Activated T-cell treated with anti-CD3 and anti-CD28 coated beads, Interleukin-2, amount 50 U/mL, for 24 hours (primary cell): ENCODE data around the gene PRKAR1B.

Source experiments
- DNase-seq: peaks from one replicate; pipeline ENCODE4 v3.0.0-alpha.2; 2020
- H3K27ac Mint-ChIP-seq: 2 replicates; pipeline ENCODE4 v1.8.0; 2020; ENCODE audit warnings: mild to moderate bottlenecking, mixed read lengths
- H3K27me3 Mint-ChIP-seq: 2 replicates; pipeline ENCODE4 v1.8.0; 2020; ENCODE audit warnings: mixed read lengths
- H3K36me3 Mint-ChIP-seq: 2 replicates; pipeline ENCODE4 v1.8.0; 2020; ENCODE audit warnings: low read depth, mixed read lengths
- H3K4me1 Mint-ChIP-seq: 2 replicates; pipeline ENCODE4 v1.8.0; 2020; ENCODE audit warnings: low read depth, mixed read lengths
- H3K4me3 Mint-ChIP-seq: 2 replicates; pipeline ENCODE4 v1.8.0; 2020; ENCODE audit warnings: mild to moderate bottlenecking, moderate library complexity, mixed read lengths
- H3K9me3 Mint-ChIP-seq: 2 replicates; pipeline ENCODE4 v1.8.0; 2020; ENCODE audit warnings: mixed read lengths

PRKAR1B gene

GRCh38 chr7:685540-685939 is 41.5 kb downstream of the PRKAR1B start:
- H3K4me3 Mint-ChIP-seq: no peak overlapping the region
- H3K36me3 Mint-ChIP-seq: peaks cover 73% of the 10 kb centered on the region
- no peak for DNase-seq
- no peaks in the 10 kb centered on the region for H3K27me3 Mint-ChIP-seq
- no peaks in the 10 kb centered on the region for H3K4me1 Mint-ChIP-seq
- no peak overlapping the region for H3K27ac Mint-ChIP-seq
- peaks cover 20% of the 10 kb centered on the region for H3K9me3 Mint-ChIP-seq

DNA sequence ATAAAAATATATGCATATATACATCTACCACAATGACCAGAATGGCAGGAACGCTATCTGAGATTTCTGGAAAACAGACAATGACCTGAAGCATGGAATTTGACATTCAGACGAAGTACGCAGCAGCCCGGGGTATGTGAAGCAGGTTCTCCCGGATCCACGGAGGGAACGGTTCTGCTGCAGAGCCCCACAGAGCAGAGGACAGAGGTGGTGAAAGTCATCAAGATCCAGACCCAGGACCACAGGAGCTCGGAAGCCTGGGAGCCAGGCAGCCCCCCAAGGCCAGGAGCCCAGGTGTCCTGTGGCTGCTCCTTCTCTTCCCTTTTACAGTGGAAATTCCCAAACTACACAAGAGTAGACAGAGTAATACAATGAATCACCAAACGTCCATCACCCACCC is 42.7 kb downstream of the PRKAR1B start:
- no peak for DNase-seq
- Mint-ChIP-seq H3K4me1 (no peaks in the 10 kb centered on the region), H3K4me3 (no peak overlapping the region), H3K27ac (no peak overlapping the region), H3K27me3 (no peaks in the 10 kb centered on the region), H3K9me3 (peaks cover 20% of the 10 kb centered on the region), H3K36me3 (peaks cover 76% of the 10 kb centered on the region)

DNA sequence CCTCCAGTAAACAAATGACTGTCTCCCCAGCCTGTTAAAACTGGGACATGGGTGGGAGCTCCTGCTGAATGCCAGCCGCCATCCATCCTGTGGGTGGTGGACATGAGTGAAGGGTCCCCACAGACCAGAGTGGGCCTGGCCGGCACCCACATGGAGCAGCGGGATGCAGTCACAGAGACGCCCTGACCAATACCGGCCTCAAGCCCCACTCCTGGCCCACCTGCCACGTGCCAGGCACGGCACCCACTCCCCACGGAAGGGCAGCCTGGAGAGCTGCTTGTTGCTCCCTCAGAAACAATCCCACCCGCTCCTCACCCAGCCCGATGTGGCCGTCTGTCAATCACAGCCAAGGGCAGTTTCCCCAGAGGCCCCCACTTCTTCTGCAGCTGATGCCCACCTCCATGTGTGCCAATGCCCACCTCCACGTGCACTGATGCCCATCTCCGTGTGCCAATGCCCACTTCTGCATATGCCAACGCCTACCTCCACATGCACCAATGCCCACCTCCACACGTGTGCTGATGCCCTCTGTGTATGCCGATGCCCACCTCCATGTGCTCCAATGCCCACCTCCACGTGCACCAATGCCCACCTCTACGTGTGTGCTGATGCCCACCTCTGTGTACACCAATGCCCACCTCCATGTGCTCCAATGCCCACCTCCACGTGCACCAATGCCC is 43.4 kb downstream of the PRKAR1B start:
- Mint-ChIP-seq H3K36me3 (peaks cover 76% of the 10 kb centered on the region), H3K4me3 (no peak overlapping the region), H3K27me3 (no peaks in the 10 kb centered on the region), H3K27ac (no peak overlapping the region), H3K9me3 (peaks cover 18% of the 10 kb centered on the region), H3K4me1 (no peaks in the 10 kb centered on the region)
- no peak for DNase-seq

DNA sequence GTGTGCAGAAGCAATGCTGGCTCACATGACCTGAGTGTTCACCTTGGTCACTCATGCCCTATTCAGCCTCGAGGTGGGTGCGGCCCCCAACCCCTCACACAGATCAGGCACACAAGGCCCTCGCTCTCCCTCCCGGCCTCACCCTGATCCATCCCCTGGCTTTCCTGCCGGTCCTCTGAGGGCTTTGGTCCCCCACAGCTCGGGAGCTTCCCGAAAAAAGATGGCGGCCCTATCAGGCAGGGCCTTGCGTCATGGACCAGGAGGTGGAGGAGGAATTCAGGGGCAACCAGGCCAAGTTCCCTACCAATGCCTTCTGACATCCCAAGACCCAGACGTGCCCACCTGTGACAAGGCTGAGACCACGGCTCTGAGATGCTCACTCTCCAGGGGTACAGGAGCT is 44.3 kb downstream of the PRKAR1B start:
- Mint-ChIP-seq H3K4me1 (no peaks in the 10 kb centered on the region), H3K27ac (no peak overlapping the region), H3K27me3 (no peaks in the 10 kb centered on the region), H3K36me3 (peaks cover 78% of the 10 kb centered on the region), H3K4me3 (no peak overlapping the region), H3K9me3 (peaks cover 13% of the 10 kb centered on the region)
- DNase-seq: no peak

DNA sequence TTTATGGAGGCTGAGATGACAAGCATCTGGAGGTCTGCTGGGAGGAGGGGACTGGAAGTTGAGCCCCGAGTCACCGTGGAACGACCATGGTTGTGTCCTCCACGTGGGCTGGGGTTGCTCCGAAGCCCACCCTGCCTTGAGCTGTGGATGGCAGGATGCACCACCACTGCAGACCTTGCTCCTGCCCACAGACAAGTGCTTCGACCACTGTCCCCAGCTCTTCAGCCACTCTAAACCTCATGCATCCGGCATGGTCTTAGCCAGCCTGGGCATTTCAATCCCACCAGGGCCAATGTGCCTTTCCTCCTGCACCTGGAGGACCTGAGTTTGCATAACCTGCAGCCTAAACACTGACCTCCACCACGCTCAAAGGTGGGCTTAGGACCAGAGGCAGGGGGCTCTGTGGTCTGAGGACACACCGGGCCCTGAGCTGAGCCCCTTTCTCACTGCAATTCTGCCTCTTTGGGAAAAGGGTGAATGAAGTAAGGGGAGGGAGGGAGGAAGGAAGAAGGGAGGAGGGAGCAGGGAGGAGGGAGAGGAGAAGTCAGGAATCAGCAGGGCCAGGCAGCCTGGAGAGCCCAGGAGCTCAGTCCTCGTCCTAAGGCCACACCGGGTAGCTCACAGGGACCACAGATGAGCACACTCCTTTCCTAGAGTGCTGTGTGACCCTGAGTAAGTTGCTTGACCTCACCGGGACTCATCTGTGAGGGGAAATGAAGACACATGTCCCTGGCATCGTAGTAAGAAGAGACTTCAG is 45.4 kb downstream of the PRKAR1B start:
- H3K4me1 Mint-ChIP-seq: no peaks in the 10 kb centered on the region
- no peak overlapping the region for H3K4me3 Mint-ChIP-seq
- H3K27ac Mint-ChIP-seq: no peak overlapping the region
- H3K36me3 Mint-ChIP-seq: peaks cover 74% of the 10 kb centered on the region
- DNase-seq: no peak
- H3K9me3 Mint-ChIP-seq: peaks cover 7% of the 10 kb centered on the region
- H3K27me3 Mint-ChIP-seq: no peaks in the 10 kb centered on the region

- H3K9me3 Mint-ChIP-seq: peaks cover 4% of the 10 kb centered on the region
- no peak overlapping the region for H3K27ac Mint-ChIP-seq
- peaks cover 74% of the 10 kb centered on the region for H3K36me3 Mint-ChIP-seq
- H3K27me3 Mint-ChIP-seq: no peaks in the 10 kb centered on the region
- H3K4me1 Mint-ChIP-seq: no peaks in the 10 kb centered on the region
- H3K4me3 Mint-ChIP-seq: no peak overlapping the region
- no peak for DNase-seq
These were observed 46.5 kb downstream of the PRKAR1B start for GRCh38 chr7:680411-681127.

GRCh38 chr7:676972-677385 is 50.1 kb downstream of the PRKAR1B start:
- H3K9me3 Mint-ChIP-seq: peaks cover 6% of the 10 kb centered on the region
- peaks cover 78% of the 10 kb centered on the region for H3K36me3 Mint-ChIP-seq
- H3K27me3 Mint-ChIP-seq: no peaks in the 10 kb centered on the region
- no peak for DNase-seq
- H3K27ac Mint-ChIP-seq: no peak overlapping the region
- no peaks in the 10 kb centered on the region for H3K4me1 Mint-ChIP-seq
- no peak overlapping the region for H3K4me3 Mint-ChIP-seq

GRCh38 chr7:676246-676971 is 50.7 kb downstream of the PRKAR1B start:
- Mint-ChIP-seq H3K9me3 (peaks cover 6% of the 10 kb centered on the region), H3K36me3 (peaks cover 78% of the 10 kb centered on the region), H3K27me3 (no peaks in the 10 kb centered on the region), H3K27ac (no peak overlapping the region), H3K4me3 (no peak overlapping the region), H3K4me1 (no peaks in the 10 kb centered on the region)
- no peak for DNase-seq

DNA sequence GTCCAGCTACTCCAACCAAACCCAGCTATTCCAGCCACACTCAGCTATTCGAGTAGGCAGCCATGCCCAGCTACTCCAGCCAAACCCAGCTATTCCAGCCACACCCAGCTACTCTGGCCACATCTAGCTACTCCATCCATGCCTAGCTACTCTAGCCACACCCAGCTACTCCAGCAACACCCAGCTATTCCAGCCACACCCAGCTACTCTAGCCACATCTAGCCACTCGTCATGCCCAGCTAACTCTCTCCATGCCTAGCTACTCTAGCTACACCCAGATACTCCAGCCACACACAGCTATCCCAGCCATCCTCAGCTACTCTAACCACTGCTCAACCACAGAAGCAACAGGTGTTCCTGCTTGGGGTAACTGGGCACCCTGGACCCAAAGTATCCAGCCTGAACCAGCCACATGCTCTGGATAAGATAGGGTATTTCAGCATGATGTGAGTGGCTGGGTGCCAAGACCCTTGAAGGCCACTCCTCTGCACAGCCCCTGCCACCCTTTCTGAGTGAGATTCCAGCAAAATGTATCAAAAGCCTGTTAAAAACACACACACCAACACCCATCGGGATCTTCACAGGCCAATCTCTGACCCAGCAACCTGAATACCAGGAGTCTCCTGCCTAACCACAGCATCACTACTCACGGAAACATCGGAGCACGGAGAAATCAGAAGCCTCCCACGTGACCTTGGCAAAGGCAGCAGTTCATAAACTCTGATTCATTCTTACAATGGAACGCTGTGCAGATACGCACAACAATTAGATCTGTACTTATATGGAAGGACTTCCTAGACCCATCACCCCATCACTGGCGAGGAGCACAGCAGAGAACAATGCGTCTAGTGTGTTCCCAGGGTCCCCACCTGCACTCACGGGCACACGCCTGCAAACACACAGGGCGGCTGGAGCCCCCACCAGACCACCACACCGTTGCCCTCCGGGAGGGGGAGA is 52.3 kb downstream of the PRKAR1B start:
- no peak for DNase-seq
- no peaks in the 10 kb centered on the region for H3K27me3 Mint-ChIP-seq
- peaks cover 6% of the 10 kb centered on the region for H3K9me3 Mint-ChIP-seq
- no peak overlapping the region for H3K4me3 Mint-ChIP-seq
- H3K27ac Mint-ChIP-seq: no peak overlapping the region
- peaks cover 66% of the 10 kb centered on the region for H3K36me3 Mint-ChIP-seq
- no peaks in the 10 kb centered on the region for H3K4me1 Mint-ChIP-seq

GRCh38 chr7:673681-674453 is 53.2 kb downstream of the PRKAR1B start:
- Mint-ChIP-seq H3K27ac (no peak overlapping the region), H3K4me1 (peaks cover 2% of the 10 kb centered on the region), H3K36me3 (peaks cover 63% of the 10 kb centered on the region), H3K9me3 (peaks cover 10% of the 10 kb centered on the region), H3K27me3 (no peaks in the 10 kb centered on the region), H3K4me3 (no peak overlapping the region)
- no peak for DNase-seq

GRCh38 chr7:672891-673290 is 54.2 kb downstream of the PRKAR1B start:
- Mint-ChIP-seq H3K36me3 (peaks cover 58% of the 10 kb centered on the region), H3K4me1 (peaks cover 8% of the 10 kb centered on the region), H3K4me3 (no peak overlapping the region), H3K27me3 (no peaks in the 10 kb centered on the region), H3K9me3 (peaks cover 13% of the 10 kb centered on the region), H3K27ac (no peak overlapping the region)
- no peak for DNase-seq

DNA sequence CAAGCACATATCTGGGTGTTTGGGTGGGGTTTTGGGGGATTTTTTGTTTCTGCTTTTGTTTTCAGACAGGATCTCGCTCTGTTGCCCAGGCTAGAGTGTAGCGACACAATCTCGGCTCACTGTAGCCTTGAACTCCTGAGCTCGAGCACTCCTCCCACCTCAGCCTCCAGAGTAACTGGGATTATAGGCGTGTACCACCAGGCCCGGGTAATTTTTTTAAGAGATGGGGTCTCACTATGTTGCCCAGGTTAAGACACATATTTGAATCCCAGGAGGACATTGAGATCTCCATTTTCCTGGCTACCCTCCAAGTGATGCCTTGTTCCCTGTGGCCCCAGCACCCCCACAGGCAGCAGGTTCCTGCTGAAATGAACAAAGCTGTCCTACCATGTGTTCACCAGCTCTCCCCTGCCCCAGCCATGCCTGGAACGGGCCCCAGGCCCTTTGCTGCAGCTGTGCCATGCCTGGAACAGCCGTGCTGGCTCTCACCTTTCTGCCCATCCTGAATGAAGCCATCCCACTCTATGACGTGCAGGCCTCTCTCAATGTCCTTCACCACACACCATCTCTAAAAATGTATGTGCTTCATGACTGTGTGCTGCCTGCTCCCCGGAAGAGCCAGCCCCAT is 55.6 kb downstream of the PRKAR1B start:
- no peak overlapping the region for H3K27ac Mint-ChIP-seq
- DNase-seq: no peak
- no peaks in the 10 kb centered on the region for H3K27me3 Mint-ChIP-seq
- peaks cover 13% of the 10 kb centered on the region for H3K9me3 Mint-ChIP-seq
- H3K4me3 Mint-ChIP-seq: no peak overlapping the region
- H3K36me3 Mint-ChIP-seq: peaks cover 50% of the 10 kb centered on the region
- peaks cover 8% of the 10 kb centered on the region for H3K4me1 Mint-ChIP-seq
